ENCODE data around the gene CHPT1. TPM values are rescaled to one million over a fixed set of nuclear protein-coding genes. Genes with fewer than 3 reads are reported as not detected.
A peak's percentile ranks its signal among the peaks of the same experiment; 100 is the strongest.

Gene CHPT1
- total and polyA plus RNA-seq, 2 of the 13 experiments (the other 11 are each of a cell fraction or from before 2014, with no cell fraction given), result 117 to 178 TPM

DNA sequence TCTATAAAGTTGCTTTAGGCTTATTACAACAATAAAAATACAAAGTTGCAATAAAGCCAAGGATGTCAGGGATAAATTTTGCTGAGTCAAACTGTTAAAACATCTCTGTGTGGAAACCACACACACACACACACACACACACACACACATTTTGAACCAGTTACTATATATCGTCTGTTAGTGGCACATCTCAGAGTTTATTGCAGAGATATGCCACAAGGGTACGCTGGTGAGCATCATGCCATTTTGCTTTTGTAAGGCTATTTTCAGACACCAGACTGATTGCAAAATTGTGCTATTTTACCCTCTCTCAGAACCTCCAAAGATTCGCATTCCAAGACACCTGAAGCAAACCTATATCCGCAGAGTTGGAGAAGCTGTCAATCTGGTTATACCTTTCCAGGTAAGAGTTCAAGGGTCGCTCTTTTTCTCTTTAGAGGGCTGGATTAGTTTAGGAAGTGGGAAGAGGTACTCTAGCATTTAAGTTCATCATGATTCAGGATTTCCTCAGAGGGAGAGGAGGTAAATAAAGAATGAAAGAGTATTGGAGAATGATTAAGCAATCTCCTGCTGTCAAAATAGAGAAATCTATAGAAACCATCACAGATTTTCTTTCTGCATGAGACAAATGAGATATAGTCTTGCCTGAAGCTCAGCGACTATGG is 27.3 kb upstream of the CHPT1 start:
- Histone ChIP-seq H3K36me3 (replicated peaks in 1 of 2; ENCODE audit: control insufficient read depth in 1 of 2, insufficient read depth in 2 of 2, low read length in 2 of 2) (no peaks in the 10 kb centered on the region), H3K4me1 (ENCODE audit: insufficient read depth, low read length) (peaks cover 72% of the 10 kb centered on the region), H3K79me2 (ENCODE audit: insufficient read depth, low read length) (no peaks in the 10 kb centered on the region), H3K27me3 (ENCODE audit: control insufficient read depth in 1 of 2, insufficient read depth in 2 of 2, low read length in 2 of 2) (no peaks in the 10 kb centered on the region), H4K20me1 (ENCODE audit: insufficient read depth, low read length) (no peaks in the 10 kb centered on the region), H2AFZ (ENCODE audit: low read length) (peak overlapping the region; percentile 60), H3K4me3 (replicated peaks in 1 of 3; ENCODE audit: insufficient read depth in 1 of 3, low read depth in 2 of 3, low read length in 3 of 3) (peak overlapping the region in 1 of 3 experiments; percentile 9; a peak in 1 of 6 replicates), H3K4me2 (ENCODE audit: low read depth, low read length) (peak overlapping the region; percentile 61), H3K9ac (ENCODE audit: insufficient read depth, low read depth, low read length) (0 out of 2 replicates have a peak overlapping the region, but pooled peaks have one; percentile 29), H3K9me3 (ENCODE audit: low read length) (no peaks in the 10 kb centered on the region), H3K27ac (ENCODE audit: extremely low read length, insufficient read depth, low read length) (peak overlapping the region; percentile 43)
- ATAC-seq (peak; percentile 74), FAIRE-seq (peak; percentile 82), DNase-seq (ENCODE audit: low spot score) (peak; percentile 66)
- POLR2A ChIA-PET, result no interaction called here
- in situ Hi-C loops (cut with HindIII; ENCODE audit: extremely low pct_ligation_motif_present, low pct_unique_long_range_greater_than_20kb) (no loop called here), intact Hi-C loops (cut with micrococcal nuclease; ENCODE audit: unreplicated experiment) (loop anchor here (1.0 to 5.0 kb wide), 3 partner anchors 27 to 100 kb away; partner anchors contain the start of gene CHPT1)
- CTCF ChIA-PET (ENCODE audit: low intra/inter-chr PET ratio, low total read pairs), result interaction anchor here (0.9 to 1.8 kb wide), 3 partner anchors 28 to 100 kb away, joined by 3 to 6 read pairs (median 3); no protein-coding TSS in a partner anchor
- WGBS (ENCODE audit: low lambda C conversion rate), result 32% methylated on average over 6 of the region's 6 CpGs
- BruUV-seq (replicated peaks), result no TSS peak
- TF ChIP-seq, protein P1, sequence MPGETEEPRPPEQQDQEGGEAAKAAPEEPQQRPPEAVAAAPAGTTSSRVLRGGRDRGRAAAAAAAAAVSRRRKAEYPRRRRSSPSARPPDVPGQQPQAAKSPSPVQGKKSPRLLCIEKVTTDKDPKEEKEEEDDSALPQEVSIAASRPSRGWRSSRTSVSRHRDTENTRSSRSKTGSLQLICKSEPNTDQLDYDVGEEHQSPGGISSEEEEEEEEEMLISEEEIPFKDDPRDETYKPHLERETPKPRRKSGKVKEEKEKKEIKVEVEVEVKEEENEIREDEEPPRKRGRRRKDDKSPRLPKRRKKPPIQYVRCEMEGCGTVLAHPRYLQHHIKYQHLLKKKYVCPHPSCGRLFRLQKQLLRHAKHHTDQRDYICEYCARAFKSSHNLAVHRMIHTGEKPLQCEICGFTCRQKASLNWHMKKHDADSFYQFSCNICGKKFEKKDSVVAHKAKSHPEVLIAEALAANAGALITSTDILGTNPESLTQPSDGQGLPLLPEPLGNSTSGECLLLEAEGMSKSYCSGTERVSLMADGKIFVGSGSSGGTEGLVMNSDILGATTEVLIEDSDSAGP (CRISPR knock-in tag; IDR thresholded peaks at IDR 0.05; ENCODE audit: borderline replicate concordance), result no peak
- TF ChIP-seq ZNF589 (CRISPR knock-in tag; conservative IDR thresholded peaks at IDR 0.05) (no peak), ZMYM4 (CRISPR knock-in tag; IDR thresholded peaks at IDR 0.05) (peak; percentile 38; the same call in 1 of the 2 replicates), CEBPB (IDR thresholded peaks at IDR 0.05; ENCODE audit: borderline replicate concordance, low read depth, low read length) (peak; percentile 38; the same call in 1 of the 2 replicates), ZNF335 (CRISPR knock-in tag; IDR thresholded peaks at IDR 0.05) (no peak), PHF5A (CRISPR knock-in tag; IDR thresholded peaks at IDR 0.05; ENCODE audit: low read depth, unreplicated experiment) (peak; percentile 30), ELF3 (CRISPR knock-in tag; IDR thresholded peaks at IDR 0.05) (no peak), ZEB1 (IDR thresholded peaks at IDR 0.05; ENCODE audit: insufficient replicate concordance, low read depth) (peak; percentile 56), BHLHE40 (IDR thresholded peaks at IDR 0.05; ENCODE audit: low read length) (no peak), KLF16 (CRISPR knock-in tag; IDR thresholded peaks at IDR 0.05) (no peak)
- TF ChIP-seq, protein P2, sequence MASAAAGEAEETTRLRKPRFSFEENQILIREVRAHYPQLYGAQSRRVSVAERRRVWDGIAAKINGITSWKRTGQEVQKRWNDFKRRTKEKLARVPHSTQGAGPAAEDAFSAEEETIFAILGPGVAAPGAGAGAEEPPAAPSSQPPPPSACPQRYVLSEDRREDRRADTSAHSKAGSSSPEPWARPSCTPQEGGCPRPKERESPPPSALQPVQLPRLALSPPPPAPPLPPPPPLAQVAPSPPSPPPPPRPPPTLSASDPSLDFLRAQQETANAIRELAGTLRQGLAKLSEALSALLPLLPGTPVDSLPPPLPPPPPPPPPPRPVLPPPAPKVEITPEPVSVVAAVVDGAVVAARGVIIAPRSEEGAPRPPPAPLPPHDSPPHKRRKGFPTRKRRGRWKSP (CRISPR knock-in tag; IDR thresholded peaks at IDR 0.05), result no peak
- TF ChIP-seq, protein P3, sequence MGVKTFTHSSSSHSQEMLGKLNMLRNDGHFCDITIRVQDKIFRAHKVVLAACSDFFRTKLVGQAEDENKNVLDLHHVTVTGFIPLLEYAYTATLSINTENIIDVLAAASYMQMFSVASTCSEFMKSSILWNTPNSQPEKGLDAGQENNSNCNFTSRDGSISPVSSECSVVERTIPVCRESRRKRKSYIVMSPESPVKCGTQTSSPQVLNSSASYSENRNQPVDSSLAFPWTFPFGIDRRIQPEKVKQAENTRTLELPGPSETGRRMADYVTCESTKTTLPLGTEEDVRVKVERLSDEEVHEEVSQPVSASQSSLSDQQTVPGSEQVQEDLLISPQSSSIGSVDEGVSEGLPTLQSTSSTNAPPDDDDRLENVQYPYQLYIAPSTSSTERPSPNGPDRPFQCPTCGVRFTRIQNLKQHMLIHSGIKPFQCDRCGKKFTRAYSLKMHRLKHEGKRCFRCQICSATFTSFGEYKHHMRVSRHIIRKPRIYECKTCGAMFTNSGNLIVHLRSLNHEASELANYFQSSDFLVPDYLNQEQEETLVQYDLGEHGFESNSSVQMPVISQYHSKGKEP (CRISPR knock-in tag; IDR thresholded peaks at IDR 0.05), result no peak
- TF ChIP-seq, protein P4, sequence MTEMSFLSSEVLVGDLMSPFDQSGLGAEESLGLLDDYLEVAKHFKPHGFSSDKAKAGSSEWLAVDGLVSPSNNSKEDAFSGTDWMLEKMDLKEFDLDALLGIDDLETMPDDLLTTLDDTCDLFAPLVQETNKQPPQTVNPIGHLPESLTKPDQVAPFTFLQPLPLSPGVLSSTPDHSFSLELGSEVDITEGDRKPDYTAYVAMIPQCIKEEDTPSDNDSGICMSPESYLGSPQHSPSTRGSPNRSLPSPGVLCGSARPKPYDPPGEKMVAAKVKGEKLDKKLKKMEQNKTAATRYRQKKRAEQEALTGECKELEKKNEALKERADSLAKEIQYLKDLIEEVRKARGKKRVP (CRISPR knock-in tag; IDR thresholded peaks at IDR 0.05), result 0 out of 4 replicates have a peak, but pooled peaks of 1 of the 2 experiments have one; percentile 19
- TF ChIP-seq, protein P5, sequence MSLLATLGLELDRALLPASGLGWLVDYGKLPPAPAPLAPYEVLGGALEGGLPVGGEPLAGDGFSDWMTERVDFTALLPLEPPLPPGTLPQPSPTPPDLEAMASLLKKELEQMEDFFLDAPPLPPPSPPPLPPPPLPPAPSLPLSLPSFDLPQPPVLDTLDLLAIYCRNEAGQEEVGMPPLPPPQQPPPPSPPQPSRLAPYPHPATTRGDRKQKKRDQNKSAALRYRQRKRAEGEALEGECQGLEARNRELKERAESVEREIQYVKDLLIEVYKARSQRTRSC (CRISPR knock-in tag; IDR thresholded peaks at IDR 0.05; ENCODE audit: low read depth), result no peak
- TF ChIP-seq, protein P6, sequence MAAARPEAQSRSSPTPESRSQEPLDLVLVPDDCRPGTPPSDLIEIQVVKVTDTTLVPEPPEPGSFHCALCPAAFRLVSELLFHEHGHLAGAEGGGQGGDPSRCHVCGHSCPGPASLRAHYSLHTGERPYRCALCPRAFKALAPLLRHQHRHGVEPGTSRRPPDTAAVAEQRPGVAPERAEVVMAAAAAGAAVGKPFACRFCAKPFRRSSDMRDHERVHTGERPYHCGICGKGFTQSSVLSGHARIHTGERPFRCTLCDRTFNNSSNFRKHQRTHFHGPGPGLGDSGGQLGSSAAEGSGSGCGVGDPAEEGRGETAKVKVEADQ (CRISPR knock-in tag; IDR thresholded peaks at IDR 0.05; ENCODE audit: borderline replicate concordance), result no peak
